GM19372 (cell line): Measurements from ENCODE around the gene GPR37L1.
"Not testable (repeated sequence)": the region's sequence is repeated elsewhere in the genome, so short reads cannot be mapped to it uniquely, and the experiment has no call there.

Source experiments
- ATAC-seq: cut with Tn5 transposase; IDR thresholded peaks from one replicate; pipeline ENCODE4 v1.9.1; 2021; ENCODE audit warnings: mild to moderate bottlenecking, low read depth, moderate library complexity; ENCODE audit not compliant: unreplicated experiment

GPR37L1 gene

GRCh38 chr1:202131956-202132821 lies 9.5 kb downstream of the GPR37L1 start:
- no peak for ATAC-seq

DNA sequence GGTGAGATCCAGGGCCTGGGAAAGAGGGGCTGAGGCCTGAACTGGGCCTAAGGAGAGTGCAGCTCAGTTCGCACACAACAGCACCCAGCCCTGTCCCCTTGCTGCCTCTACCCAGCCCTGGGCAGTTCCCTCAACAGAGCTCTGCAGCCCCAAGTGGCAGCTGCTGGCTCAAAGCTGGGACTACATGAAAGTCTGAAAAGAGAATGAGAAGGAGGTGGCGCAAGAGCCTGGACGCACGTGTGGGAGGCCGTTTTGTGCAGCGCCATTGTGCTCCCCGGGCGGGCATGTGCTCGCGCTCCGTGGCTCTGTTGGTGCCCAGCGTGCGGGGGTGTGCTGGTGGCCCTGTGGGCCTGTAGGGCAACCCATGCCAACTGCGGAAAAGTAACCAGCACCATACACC lies 10.3 kb downstream of the GPR37L1 start:
- ATAC-seq = no peak

- no peak for ATAC-seq
These were observed 10.8 kb downstream of the GPR37L1 start for GRCh38 chr1:202133496-202133895.

DNA sequence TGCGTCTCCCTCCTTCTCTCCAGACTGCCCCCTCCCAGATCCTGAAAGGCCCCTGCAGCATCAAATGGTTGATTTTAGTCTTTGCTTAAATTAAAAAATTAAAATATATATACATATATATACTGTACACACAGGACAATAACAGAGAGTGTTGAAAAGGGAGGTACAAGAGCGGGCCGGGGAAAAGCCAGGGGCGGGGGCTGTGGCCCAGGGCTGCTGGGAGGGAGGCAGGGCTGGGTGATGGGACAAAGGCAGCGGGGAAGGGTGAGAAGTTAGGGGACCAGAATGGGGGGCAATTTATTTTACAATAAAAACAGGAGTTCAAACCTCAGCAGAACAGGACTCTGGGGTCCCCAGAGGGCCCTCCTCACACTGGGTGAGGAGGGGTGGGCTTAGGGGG lies 11.3 kb downstream of the GPR37L1 start:
- ATAC-seq = no peak

- no peak for ATAC-seq
These were observed 12.0 kb downstream of the GPR37L1 start for GRCh38 chr1:202134645-202135172.

DNA sequence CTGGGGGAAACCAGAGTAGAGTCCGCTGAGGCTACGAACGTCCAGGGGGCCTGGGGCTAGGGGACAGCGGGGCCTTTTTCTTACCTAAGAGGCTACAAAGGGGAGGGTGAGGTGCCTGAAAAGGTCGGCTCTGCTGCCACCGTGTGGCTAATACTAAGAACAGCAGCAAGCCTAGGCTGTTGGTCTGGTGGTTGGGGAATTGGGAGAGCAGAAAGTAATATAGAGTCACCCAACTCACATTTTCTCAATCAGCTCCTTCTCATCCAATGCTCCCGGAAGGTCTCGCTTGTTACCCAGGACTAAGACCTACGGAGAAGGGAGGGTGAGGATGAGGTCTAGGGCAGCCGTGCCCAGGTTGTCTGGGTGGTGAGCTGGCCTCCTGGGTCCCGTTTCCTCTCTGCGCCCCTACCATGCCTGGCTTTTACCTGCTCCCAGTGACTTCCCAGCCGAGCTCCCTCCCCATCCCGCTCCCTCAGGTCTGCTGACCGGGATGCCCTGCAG lies 12.6 kb downstream of the GPR37L1 start:
- ATAC-seq = no peak

DNA sequence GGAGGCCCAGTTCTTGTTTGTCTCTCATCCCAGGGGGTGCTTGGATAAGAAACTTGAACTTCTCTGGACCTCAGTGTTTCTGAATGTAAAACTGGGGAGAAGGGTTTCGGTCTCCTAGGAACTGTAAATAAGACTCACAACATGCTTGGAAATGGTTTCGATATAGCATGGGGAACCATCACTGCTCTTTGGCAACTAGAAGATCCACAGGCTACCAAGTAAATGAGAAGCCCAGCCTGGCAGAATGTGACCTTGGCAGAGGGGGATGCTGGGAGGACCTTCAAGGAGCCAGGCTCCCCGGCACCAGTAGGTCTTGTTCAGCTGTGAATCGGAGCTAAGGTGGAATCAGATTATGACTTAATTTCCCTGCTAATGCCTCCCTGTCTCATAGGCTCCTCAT lies 18.1 kb downstream of the GPR37L1 start:
- ATAC-seq = no peak

DNA sequence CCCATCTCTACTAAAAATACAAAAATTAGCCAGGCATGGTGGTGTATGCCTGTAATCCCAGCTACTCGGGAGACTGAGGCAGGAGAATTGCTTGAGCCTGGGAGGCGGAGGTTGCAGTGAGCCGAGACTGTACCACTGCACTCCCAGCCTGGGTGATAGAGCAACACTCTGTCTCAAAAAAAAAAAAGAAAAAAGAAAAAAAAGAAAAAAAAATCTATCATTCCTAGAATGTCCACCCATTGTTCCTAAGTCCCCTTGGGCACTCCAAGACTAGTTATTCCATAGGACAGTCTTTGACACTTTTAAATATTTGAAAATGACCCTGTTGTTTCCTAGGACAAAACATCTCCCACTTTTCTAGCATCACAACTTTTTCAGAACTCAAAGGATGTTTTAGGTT lies 18.8 kb downstream of the GPR37L1 start:
- ATAC-seq = not testable (repeated sequence)

GRCh38 chr1:202143011-202143767 lies 20.5 kb downstream of the GPR37L1 start:
- no peak for ATAC-seq

DNA sequence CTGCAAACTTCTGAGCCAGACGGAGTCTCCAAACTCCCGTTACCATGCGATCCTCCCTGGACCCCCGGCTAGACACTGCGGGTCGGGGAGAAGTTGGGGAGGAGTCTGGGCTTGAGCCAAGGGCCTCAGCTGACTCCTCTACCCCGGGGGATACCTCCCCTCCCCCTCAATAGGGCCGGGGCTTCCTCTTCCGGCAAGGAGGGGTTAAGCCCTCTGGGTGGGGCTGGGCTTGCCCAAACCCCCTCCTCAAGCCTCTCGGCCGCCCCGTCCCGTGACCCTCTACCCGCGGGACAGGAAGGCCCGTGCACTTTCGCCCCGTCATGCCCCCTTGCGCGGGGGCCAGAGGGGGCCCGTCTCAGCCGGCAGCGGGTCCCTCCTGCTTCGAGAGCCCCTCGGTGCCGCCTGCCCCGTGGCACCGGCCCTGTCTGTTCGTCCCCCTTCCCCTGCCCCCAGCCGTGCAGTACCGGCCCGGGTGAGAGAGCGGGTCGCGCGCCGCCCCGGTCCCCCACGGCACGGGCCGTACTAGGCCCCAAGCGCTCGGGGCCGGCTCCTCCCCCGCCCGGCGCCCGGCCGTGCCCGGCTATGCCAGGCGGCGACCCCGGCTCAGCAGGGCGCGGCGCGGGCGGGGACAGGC lies 21.2 kb downstream of the GPR37L1 start:
- peak; percentile 50 for ATAC-seq

DNA sequence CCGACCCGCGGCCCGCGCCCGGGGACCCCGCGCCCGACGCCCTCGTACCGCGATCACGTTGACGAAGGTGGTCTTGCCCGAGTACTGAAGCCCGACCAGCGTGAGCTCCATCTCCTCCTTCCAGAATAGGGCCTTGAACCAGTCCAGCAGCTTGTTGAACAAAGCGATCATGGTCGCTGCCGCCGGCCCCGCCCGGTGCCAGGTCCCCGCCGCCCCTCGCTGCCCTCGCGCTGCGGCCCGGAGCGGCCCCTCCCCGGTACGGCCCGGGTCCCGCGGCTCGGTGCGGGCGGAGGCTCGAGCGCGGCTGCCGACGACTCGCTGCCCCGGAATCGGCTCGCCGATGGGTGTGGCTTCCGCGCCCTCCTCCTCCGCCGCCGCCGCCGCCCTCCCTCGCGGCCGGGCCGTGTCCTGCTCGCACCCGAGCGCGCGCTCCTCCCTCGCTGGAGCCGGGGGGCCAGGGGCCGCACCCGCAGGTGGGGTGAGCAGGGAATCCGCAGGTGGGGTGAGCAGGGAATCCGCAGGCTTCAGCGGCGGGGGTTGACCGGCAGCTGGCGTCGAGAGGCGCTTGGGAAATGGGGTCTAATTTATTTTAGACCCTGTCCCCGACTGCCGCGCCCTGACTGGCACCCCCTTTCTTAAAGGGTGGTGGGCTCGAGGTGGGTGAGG lies 21.8 kb downstream of the GPR37L1 start, which contains the start of gene ARL8A:
Gene ARL8A (minus strand): TSS at position 336 of the 666 bp plus-strand sequence. CDS start 165 bp downstream, at position 171.
- ATAC-seq = peak; percentile 61

DNA sequence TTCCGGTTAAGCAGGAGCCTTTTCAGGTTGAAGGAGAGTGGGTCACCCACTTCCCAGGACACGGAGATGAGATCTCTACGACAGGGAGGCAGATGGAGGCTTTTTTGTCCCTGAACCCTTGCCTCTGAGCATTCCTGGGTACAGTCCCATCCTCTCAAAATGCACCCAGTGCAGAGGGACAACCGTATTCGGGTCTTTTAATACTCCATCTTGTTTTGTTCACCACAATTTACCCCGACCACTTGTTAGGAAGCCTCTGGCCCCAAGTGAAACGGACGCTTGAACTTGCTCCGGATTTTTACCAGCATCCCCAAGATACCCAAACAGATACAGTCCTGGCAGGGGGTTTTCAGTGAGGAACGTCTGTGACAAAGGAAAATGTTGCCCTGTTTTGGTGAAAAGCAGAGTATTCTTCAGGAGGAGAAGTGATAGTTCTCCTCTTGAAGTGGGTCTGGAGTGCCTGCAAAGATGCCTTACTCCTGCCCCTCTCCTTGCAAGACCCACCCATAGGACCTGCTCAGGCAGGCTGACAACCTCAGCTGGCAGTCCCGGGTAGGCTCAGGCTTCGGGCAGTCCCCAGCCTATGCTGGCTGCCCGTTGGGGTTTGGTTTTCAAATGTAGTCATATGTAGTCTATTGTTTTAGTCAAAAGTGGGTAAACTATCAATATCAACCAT lies 22.5 kb downstream of the GPR37L1 start:
- ATAC-seq = no peak

GRCh38 chr1:202145744-202146140 lies 23.0 kb downstream of the GPR37L1 start:
- ATAC-seq = not testable (repeated sequence)

GRCh38 chr1:202146279-202146678 lies 23.6 kb downstream of the GPR37L1 start:
- no peak for ATAC-seq

DNA sequence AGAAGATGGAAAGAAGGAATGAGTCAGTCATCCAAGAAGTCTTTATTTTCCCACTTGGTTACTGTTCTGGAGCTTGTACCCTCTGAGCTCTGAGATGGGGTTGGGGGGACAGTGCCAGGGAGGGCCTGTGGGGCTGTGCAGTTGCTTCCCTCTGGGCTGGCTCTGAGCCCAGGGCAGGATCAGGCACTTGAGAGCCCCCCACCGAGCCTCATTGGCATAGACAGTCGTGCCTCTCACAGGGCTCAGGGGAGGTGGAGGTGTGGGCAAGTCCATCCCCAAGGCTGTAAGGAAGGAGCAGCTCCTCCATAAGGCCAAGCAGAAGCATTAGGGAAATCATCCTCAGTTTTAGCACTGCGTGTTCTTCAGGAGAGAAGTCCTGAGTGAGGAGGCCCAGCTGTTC lies 24.3 kb downstream of the GPR37L1 start:
- no peak for ATAC-seq

GRCh38 chr1:202148391-202148790 lies 25.7 kb downstream of the GPR37L1 start:
- no peak for ATAC-seq

DNA sequence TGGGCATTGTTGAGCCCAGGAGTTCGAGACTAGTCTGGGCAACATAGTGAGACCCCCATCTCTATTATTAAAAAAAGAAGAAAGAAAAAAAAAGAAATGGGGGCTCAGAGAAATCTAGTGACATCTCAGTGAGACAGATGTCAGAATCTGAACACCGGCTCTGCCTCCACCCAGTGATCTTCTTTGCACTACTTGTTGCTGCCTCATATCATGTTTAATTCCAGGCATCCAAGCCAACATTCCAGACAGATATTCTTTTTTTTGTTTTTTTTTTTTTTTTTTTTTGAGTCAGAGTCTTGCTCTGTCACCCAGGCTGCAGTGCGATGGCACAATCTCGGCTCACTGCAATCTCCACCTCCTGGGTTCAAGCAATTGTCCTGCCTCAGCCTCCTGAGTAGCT lies 26.8 kb downstream of the GPR37L1 start:
- ATAC-seq = no peak

GRCh38 chr1:202150187-202150586 lies 27.5 kb downstream of the GPR37L1 start:
- no peak for ATAC-seq

DNA sequence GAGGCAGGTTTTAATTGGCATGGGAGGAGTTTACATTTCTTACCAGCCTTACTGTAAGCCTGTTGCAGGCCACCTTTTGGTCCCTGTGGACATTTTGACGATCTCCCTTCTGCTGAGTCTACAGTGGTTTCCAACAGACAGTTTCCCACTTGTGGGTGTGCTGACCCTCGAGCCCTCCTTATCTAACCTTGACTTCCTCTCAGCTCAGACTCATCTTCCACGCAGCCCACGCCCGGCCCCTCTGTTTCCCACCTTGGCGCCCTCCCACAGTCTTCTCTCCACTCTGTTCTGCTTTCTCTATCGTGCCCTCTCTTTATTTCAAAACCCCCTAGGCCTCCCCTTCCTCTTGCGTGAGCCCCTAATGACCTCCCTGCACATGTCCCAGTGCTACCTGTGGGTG lies 27.9 kb downstream of the GPR37L1 start:
- ATAC-seq = no peak

- ATAC-seq = no peak
These were observed 28.3 kb downstream of the GPR37L1 start for GRCh38 chr1:202151045-202151444.
